Lung microvascular endothelial cell (primary cell): ENCODE measurements around the gene HEPACAM. TPM values are rescaled to one million over a fixed set of nuclear protein-coding genes. Genes with fewer than 3 reads are reported as not detected.

Source experiments
- DNase-seq, 2 donors: peaks; one replicate each; pipeline versions ENCODE4 v3.0.0 to v3.0.0-alpha.2; 2010; ENCODE audit warnings: low read depth in 2 of 2
- total RNA-seq: library from RNA; depleted of rRNA; stranded (reverse); fragments of >200 nt; gene quantifications from 2 replicates; pipeline ENCODE4 v1.2.1, GENCODE V29; 2014

Gene HEPACAM
- total RNA-seq, 1 donor from 2014 or later = under 0.01 TPM

- DNase-seq = peak; percentile 92 to 94
Measured at GRCh38 chr11:124900464-124900863, 35.4 kb downstream of the HEPACAM start.

GRCh38 chr11:124899383-124900145 lies 36.3 kb downstream of the HEPACAM start:
- peak; percentile 33 to 65 for DNase-seq

GRCh38 chr11:124898711-124899110 lies 37.1 kb downstream of the HEPACAM start:
- DNase-seq = peak; percentile 86 to 89

- peak; percentile 72 to 84 for DNase-seq
Measured at GRCh38 chr11:124898263-124898680, 37.6 kb downstream of the HEPACAM start.

- DNase-seq = peak; percentile 39 to 80
Measured at GRCh38 chr11:124897674-124898262, 38.1 kb downstream of the HEPACAM start, which contains the start of gene ROBO4. Gene ROBO4 (minus strand): TSS chr11:124897865. CDS start chr11:124897795, 70 bp downstream.

- no peak for DNase-seq
Measured at GRCh38 chr11:124896821-124897391, 38.9 kb downstream of the HEPACAM start.

GRCh38 chr11:124896071-124896750 lies 39.6 kb downstream of the HEPACAM start:
- no peak for DNase-seq

- DNase-seq = peak in 1 of 2 donors; percentile 30
Measured at GRCh38 chr11:124895471-124895971, 40.3 kb downstream of the HEPACAM start.

GRCh38 chr11:124894606-124895430 lies 41.0 kb downstream of the HEPACAM start:
- DNase-seq = no peak

- DNase-seq = no peak
Measured at GRCh38 chr11:124893781-124894401, 42.0 kb downstream of the HEPACAM start.

GRCh38 chr11:124892750-124893454 lies 42.9 kb downstream of the HEPACAM start:
- peak; percentile 63 to 85 for DNase-seq

- no peak for DNase-seq
Measured at GRCh38 chr11:124892146-124892545, 43.7 kb downstream of the HEPACAM start.

GRCh38 chr11:124891373-124891861 lies 44.4 kb downstream of the HEPACAM start:
- DNase-seq = no peak

GRCh38 chr11:124890683-124891372 lies 45.0 kb downstream of the HEPACAM start:
- no peak for DNase-seq

GRCh38 chr11:124890151-124890550 lies 45.7 kb downstream of the HEPACAM start:
- DNase-seq = no peak

- DNase-seq = no peak
Measured at GRCh38 chr11:124889191-124890091, 46.4 kb downstream of the HEPACAM start.

- DNase-seq = no peak
Measured at GRCh38 chr11:124887667-124888013, 48.2 kb downstream of the HEPACAM start.
